GM23338 (cell line): ENCODE data around the gene VEZT.

ENCODE experiments used
- CREB1 ChIP-seq: fragments of 250-450 bp; sonication (Bioruptor Pico); IDR thresholded peaks from 2 replicates; pipeline ENCODE4 v1.5.0; 2020; ENCODE audit warnings: low read depth, mild to moderate bottlenecking, moderate library complexity
- EZH2 ChIP-seq: fragments of 200-600 bp; sonication (generic); IDR thresholded peaks from one replicate; pipeline ENCODE4 v1.8.0; 2017; ENCODE audit warnings: antibody characterized with exemption, mild to moderate bottlenecking, low read depth; ENCODE audit not compliant: unreplicated experiment
- EZH2phosphoT487 ChIP-seq: fragments of 200-600 bp; sonication (generic); IDR thresholded peaks from one replicate; pipeline ENCODE4 v1.8.1; 2018; ENCODE audit warnings: antibody characterized with exemption; ENCODE audit not compliant: unreplicated experiment
- NANOG ChIP-seq: IDR thresholded peaks from 2 replicates; pipeline ENCODE4 v1.6.1; 2016; ENCODE audit warnings: antibody characterized with exemption, borderline replicate concordance
- POLR2AphosphoS5 ChIP-seq: IDR thresholded peaks from 2 replicates; pipeline ENCODE4 v1.6.1; 2016; ENCODE audit warnings: antibody characterized with exemption, low read depth
- STAT1 ChIP-seq: IDR thresholded peaks from one replicate; pipeline ENCODE4 v1.6.1; 2016; ENCODE audit warnings: antibody characterized with exemption; ENCODE audit not compliant: unreplicated experiment
- ZNF114 ChIP-seq: fragments of 250-450 bp; sonication (Bioruptor Pico); IDR thresholded peaks from 2 replicates; pipeline ENCODE4 v1.5.0; 2020; ENCODE audit warnings: mild to moderate bottlenecking, moderate library complexity
- TF ChIP-seq, protein P1 (sequence below), 2 experiments: fragments of 200-600 bp in 1 of 2; sonication (generic) in 1 of 2; conservative IDR thresholded peaks; 2 replicates each; pipeline versions ENCODE4 v1.5.1 to v1.6.1; 2016 to 2017; ENCODE audit warnings: antibody characterized with exemption in 2 of 2, low read depth in 2 of 2, mild to moderate bottlenecking in 2 of 2, moderate library complexity in 1 of 2
- TF ChIP-seq, protein P2 (sequence below): IDR thresholded peaks from one replicate; pipeline ENCODE4 v1.6.1; 2018; ENCODE audit warnings: antibody characterized with exemption; ENCODE audit not compliant: unreplicated experiment

DNA sequence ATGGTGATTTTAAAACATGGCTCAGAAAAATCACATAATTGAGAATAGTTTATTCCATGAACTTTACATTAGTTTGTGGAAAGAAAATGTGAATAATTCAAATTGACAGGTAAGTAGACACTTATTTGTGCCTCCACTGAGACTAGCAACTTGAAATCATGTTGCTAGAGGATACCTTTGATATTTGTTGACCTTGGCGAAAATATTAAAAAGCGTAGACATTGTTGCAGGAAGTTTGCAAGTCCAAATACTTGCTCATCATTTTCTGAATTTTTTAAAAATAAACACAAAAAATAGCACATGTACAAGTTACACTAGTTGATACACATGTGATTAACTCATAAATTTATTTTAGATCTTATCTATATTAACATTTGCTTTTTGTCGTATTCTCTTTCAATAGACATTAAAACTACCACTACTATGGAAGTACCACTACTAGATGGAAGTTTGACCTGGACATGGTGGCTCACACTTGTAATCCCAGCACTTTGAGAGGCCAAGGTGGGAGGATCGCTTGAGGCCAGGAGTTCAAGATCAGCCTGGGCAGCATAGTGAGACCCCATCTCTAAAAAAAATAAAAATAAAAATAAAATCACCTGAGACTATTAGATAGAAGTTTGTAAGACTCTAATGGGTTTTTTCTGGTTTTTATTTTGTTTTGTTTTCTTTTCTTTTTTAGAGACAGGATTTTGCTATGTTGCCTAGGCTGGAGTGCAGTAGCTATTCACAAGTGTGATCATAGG, 24.3 kb downstream of the VEZT start:
- no peak for TF ChIP-seq STAT1
- TF ChIP-seq, protein P1, sequence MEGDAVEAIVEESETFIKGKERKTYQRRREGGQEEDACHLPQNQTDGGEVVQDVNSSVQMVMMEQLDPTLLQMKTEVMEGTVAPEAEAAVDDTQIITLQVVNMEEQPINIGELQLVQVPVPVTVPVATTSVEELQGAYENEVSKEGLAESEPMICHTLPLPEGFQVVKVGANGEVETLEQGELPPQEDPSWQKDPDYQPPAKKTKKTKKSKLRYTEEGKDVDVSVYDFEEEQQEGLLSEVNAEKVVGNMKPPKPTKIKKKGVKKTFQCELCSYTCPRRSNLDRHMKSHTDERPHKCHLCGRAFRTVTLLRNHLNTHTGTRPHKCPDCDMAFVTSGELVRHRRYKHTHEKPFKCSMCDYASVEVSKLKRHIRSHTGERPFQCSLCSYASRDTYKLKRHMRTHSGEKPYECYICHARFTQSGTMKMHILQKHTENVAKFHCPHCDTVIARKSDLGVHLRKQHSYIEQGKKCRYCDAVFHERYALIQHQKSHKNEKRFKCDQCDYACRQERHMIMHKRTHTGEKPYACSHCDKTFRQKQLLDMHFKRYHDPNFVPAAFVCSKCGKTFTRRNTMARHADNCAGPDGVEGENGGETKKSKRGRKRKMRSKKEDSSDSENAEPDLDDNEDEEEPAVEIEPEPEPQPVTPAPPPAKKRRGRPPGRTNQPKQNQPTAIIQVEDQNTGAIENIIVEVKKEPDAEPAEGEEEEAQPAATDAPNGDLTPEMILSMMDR (conservative IDR thresholded peaks at IDR 0.05; ENCODE audit: low read depth in 2 of 2) = no peak
- no peak for TF ChIP-seq NANOG
- no peak for TF ChIP-seq POLR2AphosphoS5
- TF ChIP-seq, protein P2, sequence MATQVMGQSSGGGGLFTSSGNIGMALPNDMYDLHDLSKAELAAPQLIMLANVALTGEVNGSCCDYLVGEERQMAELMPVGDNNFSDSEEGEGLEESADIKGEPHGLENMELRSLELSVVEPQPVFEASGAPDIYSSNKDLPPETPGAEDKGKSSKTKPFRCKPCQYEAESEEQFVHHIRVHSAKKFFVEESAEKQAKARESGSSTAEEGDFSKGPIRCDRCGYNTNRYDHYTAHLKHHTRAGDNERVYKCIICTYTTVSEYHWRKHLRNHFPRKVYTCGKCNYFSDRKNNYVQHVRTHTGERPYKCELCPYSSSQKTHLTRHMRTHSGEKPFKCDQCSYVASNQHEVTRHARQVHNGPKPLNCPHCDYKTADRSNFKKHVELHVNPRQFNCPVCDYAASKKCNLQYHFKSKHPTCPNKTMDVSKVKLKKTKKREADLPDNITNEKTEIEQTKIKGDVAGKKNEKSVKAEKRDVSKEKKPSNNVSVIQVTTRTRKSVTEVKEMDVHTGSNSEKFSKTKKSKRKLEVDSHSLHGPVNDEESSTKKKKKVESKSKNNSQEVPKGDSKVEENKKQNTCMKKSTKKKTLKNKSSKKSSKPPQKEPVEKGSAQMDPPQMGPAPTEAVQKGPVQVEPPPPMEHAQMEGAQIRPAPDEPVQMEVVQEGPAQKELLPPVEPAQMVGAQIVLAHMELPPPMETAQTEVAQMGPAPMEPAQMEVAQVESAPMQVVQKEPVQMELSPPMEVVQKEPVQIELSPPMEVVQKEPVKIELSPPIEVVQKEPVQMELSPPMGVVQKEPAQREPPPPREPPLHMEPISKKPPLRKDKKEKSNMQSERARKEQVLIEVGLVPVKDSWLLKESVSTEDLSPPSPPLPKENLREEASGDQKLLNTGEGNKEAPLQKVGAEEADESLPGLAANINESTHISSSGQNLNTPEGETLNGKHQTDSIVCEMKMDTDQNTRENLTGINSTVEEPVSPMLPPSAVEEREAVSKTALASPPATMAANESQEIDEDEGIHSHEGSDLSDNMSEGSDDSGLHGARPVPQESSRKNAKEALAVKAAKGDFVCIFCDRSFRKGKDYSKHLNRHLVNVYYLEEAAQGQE = no peak
- no peak for TF ChIP-seq CREB1
- TF ChIP-seq EZH2 = no peak
- TF ChIP-seq EZH2phosphoT487 = no peak
- TF ChIP-seq ZNF114 (CRISPR knock-in tag) = no peak
